HepG2 (cell line): ENCODE data around the gene ZG16. TPM values are rescaled to one million over a fixed set of nuclear protein-coding genes. Genes with fewer than 3 reads are reported as not detected.
A peak's percentile ranks its signal among the peaks of the same experiment; 100 is the strongest.
"Not testable (repeated sequence)": the region's sequence is repeated elsewhere in the genome, so short reads cannot be mapped to it uniquely, and the experiment has no call there.

Experiments used
- ATAC-seq: fragments of 200-7000 bp; cut with Tn5 transposase; 3 replicates; pipeline ENCODE4 v1.9.1; 2020; ENCODE audit warnings: mild to moderate bottlenecking, moderate library complexity
- BruUV-seq: library from RNA; stranded (reverse); fragments of 400-500 nt; replicated peaks from 2 replicates; lab custom pipeline; 2021; lab: Mats Ljungman, UMichigan
- CTCF ChIA-PET: fragments of 300-600 bp; formaldehyde crosslinking; extraction: SDS; loops from one replicate; lab custom pipeline; 2021; ENCODE audit warnings: low total read pairs, inconsistent platforms, low intra/inter-chr PET ratio; lab: Yijun Ruan, JAX
- POLR2A ChIA-PET: fragments of 350-600 bp; sonication (Branson Sonifier 250); formaldehyde crosslinking; loops from one replicate; lab custom pipeline; 2020; ENCODE audit warnings: antibody characterized with exemption, inconsistent platforms; lab: Yijun Ruan, JAX
- DNase-seq: peaks from one replicate; pipeline ENCODE4 v3.0.0-alpha.2; 2015; ENCODE audit warnings: low spot score
- FAIRE-seq: peaks from 3 replicates; lab custom pipeline; 2011; peaks lifted over from hg19 to GRCh38; lab: Jason Lieb, UNC
- H2AFZ ChIP-seq: one replicate; pipeline ENCODE4 v1.6.1; 2011; ENCODE audit warnings: low read length, inconsistent platforms
- H3K27ac ChIP-seq: fragments of 300-600 bp; 3 replicates; pipeline ENCODE4 v1.8.0; 2011; ENCODE audit warnings: mixed run types, mild to moderate bottlenecking, mixed read lengths, low read length, inconsistent platforms; ENCODE audit not compliant: insufficient read depth; ENCODE audit errors: extremely low read length
- H3K27me3 ChIP-seq, 2 experiments: fragments of 200-600 bp in 1 of 2; 2 replicates in 1 of 2; 3 replicates in 1 of 2; pipeline versions ENCODE4 v1.6.0 to v1.8.0; 2011; ENCODE audit warnings: low read length in 2 of 2, mild to moderate bottlenecking in 2 of 2, moderate library complexity in 2 of 2, inconsistent platforms in 1 of 2; ENCODE audit not compliant: insufficient read depth in 2 of 2, control insufficient read depth in 1 of 2
- H3K36me3 ChIP-seq, 2 experiments: fragments of 200-600 bp in 1 of 2; replicated peaks in 1 of 2; 2 replicates in 1 of 2; 3 replicates in 1 of 2; pipeline versions ENCODE4 v1.5.1 to v1.8.0; 2011; ENCODE audit warnings: low read length in 2 of 2, inconsistent platforms in 1 of 2; ENCODE audit not compliant: insufficient read depth in 2 of 2, control insufficient read depth in 1 of 2
- H3K4me1 ChIP-seq: 2 replicates; pipeline ENCODE4 v1.5.1; 2012; ENCODE audit warnings: low read length, inconsistent platforms; ENCODE audit not compliant: insufficient read depth
- H3K4me2 ChIP-seq: 2 replicates; pipeline ENCODE4 v1.6.0; 2011; ENCODE audit warnings: low read depth, low read length, inconsistent platforms
- H3K4me3 ChIP-seq, 3 experiments: fragments of 200-600 bp in 1 of 3; sonication (generic), shearing (Covaris generic) in 1 of 3; replicated peaks in 1 of 3; 2 replicates each; pipeline ENCODE4 v1.5.1; 2011 to 2016; ENCODE audit warnings: low read length in 3 of 3, inconsistent platforms in 2 of 3, low read depth in 2 of 3, mild to moderate bottlenecking in 2 of 3, control low read depth in 1 of 3, mixed read lengths in 1 of 3; ENCODE audit not compliant: insufficient read depth in 1 of 3
- H3K79me2 ChIP-seq: one replicate; pipeline ENCODE4 v1.6.1; 2011; ENCODE audit warnings: low read length, inconsistent platforms; ENCODE audit not compliant: insufficient read depth
- H3K9ac ChIP-seq: 2 replicates; pipeline ENCODE4 v1.6.0; 2011; ENCODE audit warnings: mild to moderate bottlenecking, low read depth, low read length, inconsistent platforms; ENCODE audit not compliant: insufficient read depth
- H3K9me3 ChIP-seq: 2 replicates; pipeline ENCODE4 v1.5.1; 2012; ENCODE audit warnings: mild to moderate bottlenecking, low read length
- H4K20me1 ChIP-seq: 2 replicates; pipeline ENCODE4 v1.6.0; 2011; ENCODE audit warnings: inconsistent platforms, mild to moderate bottlenecking, low read length, moderate library complexity; ENCODE audit not compliant: insufficient read depth
- HNF4A ChIP-seq: sonication (generic); formaldehyde crosslinking; IDR thresholded peaks from 2 replicates; pipeline ENCODE4 v1.4.0; 2020; ENCODE audit warnings: missing genetic modification reagents
- NR2F1 ChIP-seq, 2 experiments: fragments of 450-650 bp in 1 of 2; formaldehyde crosslinking in 1 of 2; IDR thresholded peaks; 2 replicates each; pipeline versions ENCODE4 v1.5.0 to v1.6.1; 2016 to 2020; ENCODE audit warnings: mild to moderate bottlenecking in 1 of 2, missing compliant biosample characterization in 1 of 2, missing genetic modification reagents in 1 of 2, moderate library complexity in 1 of 2
- NR2F6 ChIP-seq, 2 experiments: IDR thresholded peaks; 2 replicates each; pipeline ENCODE4 v1.6.1; 2016; ENCODE audit warnings: antibody characterized with exemption in 1 of 2, mild to moderate bottlenecking in 1 of 2
- SOX5 ChIP-seq: IDR thresholded peaks from 2 replicates; pipeline ENCODE4 v1.6.1; 2016; ENCODE audit warnings: borderline replicate concordance
- SOX6 ChIP-seq, 2 experiments: fragments of 450-650 bp in 1 of 2; sonication (generic) in 1 of 2; formaldehyde crosslinking in 1 of 2; IDR thresholded peaks; 2 replicates each; pipeline versions ENCODE4 v1.4.0 to v1.6.1; 2017 to 2020; ENCODE audit warnings: antibody characterized with exemption in 1 of 2, mild to moderate bottlenecking in 1 of 2, missing genetic modification reagents in 1 of 2
- WGBS: methylation state at CpG from one replicate; pipeline ENCODE4 v1.1.6; 2017; ENCODE audit warnings: low lambda C conversion rate; 5-methylcytosine and 5-hydroxymethylcytosine counted together
- in situ Hi-C: cut with HindIII; loops from 2 replicates; pipeline ENCODE4 v1.10.0; 2017; ENCODE audit warnings: low pct_unique_long_range_greater_than_20kb; ENCODE audit not compliant: extremely low pct_ligation_motif_present
- intact Hi-C: fragments of 100-400 bp; cut with micrococcal nuclease; formaldehyde crosslinking; loops from one replicate; pipeline ENCODE4 v1.10.0; 2022; ENCODE audit not compliant: unreplicated experiment
- polyA plus RNA-seq, 8 experiments: library from polyadenylated mRNA; depleted of rRNA in 3 of 8; stranded (reverse) in 7 of 8; unstranded in 1 of 8; fragments of >200 nt; fragmentation: Illumina TruSeq in 4 of 8; extraction: Trizol in 4 of 8; gene quantifications; 2 replicates each; pipeline versions ENCODE4 v1.2.1 to v1.2.3, GENCODE V29; 2011 to 2016; ENCODE audit warnings: low read depth in 4 of 8, missing spikeins in 1 of 8, mixed read lengths in 1 of 8; ENCODE audit not compliant: insufficient read depth in 1 of 8
- total RNA-seq, 5 experiments: library from RNA; depleted of rRNA; stranded (reverse); fragments of >200 nt; fragmentation: Illumina TruSeq; extraction: Trizol; gene quantifications; 2 replicates each; pipeline ENCODE4 v1.2.3, GENCODE V29; 2016; ENCODE audit warnings: low read depth in 1 of 5
- TF ChIP-seq, protein P1 (sequence below): IDR thresholded peaks from 2 replicates; pipeline ENCODE4 v1.6.1; 2016

The ZG16 gene
- total and polyA plus RNA-seq, 2 of the 13 experiments (the other 11 are each of a cell fraction or from before 2014, with no cell fraction given), result 0.04 to 0.07 TPM

DNA sequence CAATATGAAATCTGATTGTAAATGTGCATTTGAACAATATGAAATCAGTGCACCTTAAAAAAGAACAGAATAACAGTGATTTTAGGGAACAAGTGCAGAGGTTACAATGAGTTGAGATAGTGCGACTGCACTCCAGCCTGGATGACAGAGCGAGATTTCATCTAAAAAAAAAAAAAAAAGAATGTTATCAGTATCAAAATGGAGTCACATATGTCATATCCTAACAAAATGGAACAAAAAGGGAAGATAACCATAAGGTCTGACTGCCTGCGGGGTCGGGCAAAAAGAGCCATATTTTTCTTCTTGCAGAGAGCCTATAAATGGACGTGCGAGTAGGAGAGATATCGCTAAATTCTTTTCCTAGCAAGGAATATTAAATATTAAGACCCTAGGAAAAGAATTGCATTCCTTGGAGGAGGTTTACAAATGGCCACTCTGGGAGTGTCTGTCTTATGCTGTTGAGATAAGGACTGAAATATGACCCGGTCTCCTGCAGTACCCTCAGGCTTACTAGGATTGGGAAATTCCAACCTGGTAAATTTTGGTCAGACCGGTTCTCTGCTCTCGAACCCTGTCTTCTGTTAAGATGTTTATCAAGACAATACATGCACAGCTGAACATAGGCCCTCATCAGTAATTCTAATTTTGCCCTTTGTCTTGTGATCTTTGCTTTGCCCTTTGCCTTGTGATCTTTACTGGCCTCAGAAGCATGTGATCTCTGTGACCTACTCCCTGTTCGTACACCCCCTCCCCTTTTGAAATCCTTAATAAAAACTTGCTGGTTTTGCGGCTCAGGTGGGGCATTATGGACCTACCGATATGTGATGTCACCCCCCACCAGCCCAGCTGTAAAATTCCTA is 5.3 kb downstream of the ZG16 start:
- intact Hi-C loops; H3K4me3 ChIP-seq; FAIRE-seq; H3K9me3 ChIP-seq; H3K79me2 ChIP-seq; BruUV-seq; H3K36me3 ChIP-seq; H3K27ac ChIP-seq; H4K20me1 ChIP-seq; TF ChIP-seq NR2F6 (CRISPR knock-in tag; IDR thresholded peaks at IDR 0.05); SOX6 (IDR thresholded peaks at IDR 0.05): not testable (repeated sequence)
- peak overlapping the region; percentile 44; the same call in 1 of the 2 replicates for H3K4me2 ChIP-seq
- 48% methylated on average over 13 of the region's 13 CpGs for WGBS
- TF ChIP-seq HNF4A (CRISPR knock-in tag) (peak; percentile 56; the same call in 1 of the 2 replicates), SOX5 (CRISPR knock-in tag) (peak; percentile 23; the same call in 1 of the 2 replicates), NR2F6 (IDR thresholded peaks at IDR 0.05) (peak; percentile 24; the same call in 1 of the 2 replicates), NR2F1 (CRISPR knock-in tag; IDR thresholded peaks at IDR 0.05) (0 out of 4 replicates have a peak, but pooled peaks of 1 of the 2 experiments have one; percentile 46), SOX6 (CRISPR knock-in tag; IDR thresholded peaks at IDR 0.05) (peak; percentile 34; the same call in 1 of the 2 replicates)
- TF ChIP-seq, protein P1, sequence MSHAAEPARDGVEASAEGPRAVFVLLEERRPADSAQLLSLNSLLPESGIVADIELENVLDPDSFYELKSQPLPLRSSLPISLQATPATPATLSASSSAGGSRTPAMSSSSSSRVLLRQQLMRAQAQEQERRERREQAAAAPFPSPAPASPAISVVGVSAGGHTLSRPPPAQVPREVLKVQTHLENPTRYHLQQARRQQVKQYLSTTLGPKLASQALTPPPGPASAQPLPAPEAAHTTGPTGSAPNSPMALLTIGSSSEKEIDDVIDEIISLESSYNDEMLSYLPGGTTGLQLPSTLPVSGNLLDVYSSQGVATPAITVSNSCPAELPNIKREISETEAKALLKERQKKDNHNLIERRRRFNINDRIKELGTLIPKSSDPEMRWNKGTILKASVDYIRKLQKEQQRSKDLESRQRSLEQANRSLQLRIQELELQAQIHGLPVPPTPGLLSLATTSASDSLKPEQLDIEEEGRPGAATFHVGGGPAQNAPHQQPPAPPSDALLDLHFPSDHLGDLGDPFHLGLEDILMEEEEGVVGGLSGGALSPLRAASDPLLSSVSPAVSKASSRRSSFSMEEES (CRISPR knock-in tag), result peak; percentile 58; the same call in 1 of the 2 replicates
- TF ChIP-seq, all 625 proteins: peak for 6; not testable (repeated sequence) for 619
- in situ Hi-C loops, POLR2A ChIA-PET, ATAC-seq, CTCF ChIA-PET, DNase-seq, H3K9ac ChIP-seq, H2AFZ ChIP-seq: not testable (repeated sequence)
- peaks cover 52% of the 10 kb centered on the region for H3K4me1 ChIP-seq
- peaks cover 2 to 25% of the 10 kb centered on the region in 2 experiments; a peak in 4 of 5 replicates for H3K27me3 ChIP-seq
